ENCODE measurements around the gene RYR1. TPM values are rescaled to one million over a fixed set of nuclear protein-coding genes. Genes with fewer than 3 reads are reported as not detected.

RYR1 gene
- total and polyA plus RNA-seq, 2 donors from 2014 or later = 0.69 to 2.8 TPM

- FAIRE-seq = no peak
- TF ChIP-seq CTCF (IDR thresholded peaks at IDR 0.05; ENCODE audit: borderline replicate concordance, extremely low read depth, insufficient read depth) = no peak
- Histone ChIP-seq H3K36me3 (ENCODE audit: control insufficient read depth in 2 of 3, insufficient read depth in 3 of 3, low read length in 3 of 3) (peaks cover 4 to 15% (median 9%) of the 10 kb centered on the region in 3 donors), H3K27me3 (ENCODE audit: control insufficient read depth, insufficient read depth, low read length) (no peaks in the 10 kb centered on the region), H3K4me1 (ENCODE audit: control insufficient read depth in 2 of 3, insufficient read depth in 2 of 3, low read depth in 1 of 3, low read length in 3 of 3) (peaks cover 2 to 18% (median 10%) of the 10 kb centered on the region in 3 donors), H3K4me3 (ENCODE audit: low read length in 3 of 3) (no peak overlapping the region), H3K9ac (ENCODE audit: low read length in 3 of 3) (no peak overlapping the region), H3K9me3 (ENCODE audit: control insufficient read depth in 2 of 3, insufficient read depth in 1 of 3, low read length in 3 of 3) (no peaks in the 10 kb centered on the region), H3K27ac (ENCODE audit: low read depth in 2 of 2, low read length in 2 of 2) (no peak overlapping the region)
- intact Hi-C loops (cut with DNase I) = no loop called here
- peak in 1 of 5 donors; percentile 75 for DNase-seq
These were observed 183.8 kb downstream of the RYR1 start for GRCh38 chr19:38617283-38617763.

GRCh38 chr19:38617764-38618589 lies 184.5 kb downstream of the RYR1 start, which contains the start of gene MAP4K1:
TSS of gene MAP4K1 (minus strand) at chr19:38617953. CDS start at chr19:38617895, 58 bp downstream.
- TF ChIP-seq CTCF (IDR thresholded peaks at IDR 0.05; ENCODE audit: borderline replicate concordance, extremely low read depth, insufficient read depth) = no peak
- intact Hi-C loops (cut with DNase I) = no loop called here
- DNase-seq = peak; percentile 33 to 86 (median 53)
- peaks cover 4 to 15% (median 9%) of the 10 kb centered on the region in 3 donors for H3K36me3 ChIP-seq (ENCODE audit: control insufficient read depth in 2 of 3, insufficient read depth in 3 of 3, low read length in 3 of 3)
- no peaks in the 10 kb centered on the region for H3K27me3 ChIP-seq (ENCODE audit: control insufficient read depth, insufficient read depth, low read length)
- peak within 1 kb of the TSS; percentile 43 to 96 (median 48) for H3K9ac ChIP-seq (ENCODE audit: low read length in 3 of 3)
- H3K4me1 ChIP-seq (ENCODE audit: control insufficient read depth in 2 of 3, insufficient read depth in 2 of 3, low read depth in 1 of 3, low read length in 3 of 3) = peaks cover 2 to 18% (median 10%) of the 10 kb centered on the region in 3 donors
- H3K4me3 ChIP-seq (ENCODE audit: low read length in 3 of 3) = peak within 1 kb of the TSS; percentile 71 to 100 (median 88)
- peak within 1 kb of the TSS in 1 of 2 donors; percentile 80 for H3K27ac ChIP-seq (ENCODE audit: low read depth in 2 of 2, low read length in 2 of 2)
- H3K9me3 ChIP-seq (ENCODE audit: control insufficient read depth in 2 of 3, insufficient read depth in 1 of 3, low read length in 3 of 3) = no peaks in the 10 kb centered on the region
- no peak for FAIRE-seq

GRCh38 chr19:38618590-38619360 lies 185.3 kb downstream of the RYR1 start, which contains the start of gene EIF3K:
TSS of gene EIF3K (plus strand) at chr19:38619188. CDS start at chr19:38619269, 81 bp downstream.
- Histone ChIP-seq H3K4me3 (ENCODE audit: low read length in 3 of 3) (peak within 1 kb of the TSS; percentile 97 to 100 (median 98)), H3K36me3 (ENCODE audit: control insufficient read depth in 2 of 3, insufficient read depth in 3 of 3, low read length in 3 of 3) (peaks cover 4 to 18% (median 12%) of the 10 kb centered on the region in 3 donors), H3K9ac (ENCODE audit: low read length in 3 of 3) (peak within 1 kb of the TSS; percentile 92 to 96 (median 96)), H3K27me3 (ENCODE audit: control insufficient read depth, insufficient read depth, low read length) (no peaks in the 10 kb centered on the region), H3K4me1 (ENCODE audit: control insufficient read depth in 2 of 3, insufficient read depth in 2 of 3, low read depth in 1 of 3, low read length in 3 of 3) (peaks cover 2 to 18% (median 10%) of the 10 kb centered on the region in 3 donors), H3K9me3 (ENCODE audit: control insufficient read depth in 2 of 3, insufficient read depth in 1 of 3, low read length in 3 of 3) (no peaks in the 10 kb centered on the region), H3K27ac (ENCODE audit: low read depth in 2 of 2, low read length in 2 of 2) (peak within 1 kb of the TSS; percentile 82 to 88)
- FAIRE-seq = peak; percentile 92
- TF ChIP-seq CTCF (IDR thresholded peaks at IDR 0.05; ENCODE audit: borderline replicate concordance, extremely low read depth, insufficient read depth) = peak; percentile 2
- intact Hi-C loops (cut with DNase I) = no loop called here
- DNase-seq = peak; percentile 99 to 100 (median 100)
